Activated T-helper 2 cell treated with anti-CD3 and anti-CD28 coated beads, Interferon-gamma antibody, Interleukin-2, Interleukin-4, amounts not matched to agents 10 μg/mL and 5 μg/mL and 100 μg/mL, durations not matched to agents 14 hours and 24 hours and 36 hours (primary cell): ENCODE data around the gene RGS10. TPM values are rescaled to one million over a fixed set of nuclear protein-coding genes. Genes with fewer than 3 reads are reported as not detected.
"Not testable (repeated sequence)": the region's sequence is repeated elsewhere in the genome, so short reads cannot be mapped to it uniquely, and the experiment has no call there.

Experiments used
- DNase-seq: peaks from one replicate; pipeline ENCODE4 v3.0.0; 2021; ENCODE audit warnings: low spot score
- H3K27ac Mint-ChIP-seq: one replicate; pipeline ENCODE4 v1.8.0; 2021; ENCODE audit warnings: mixed read lengths
- H3K27me3 Mint-ChIP-seq: one replicate; pipeline ENCODE4 v1.8.0; 2021; ENCODE audit warnings: low read depth, mixed read lengths
- H3K36me3 Mint-ChIP-seq: one replicate; pipeline ENCODE4 v1.8.0; 2021; ENCODE audit warnings: low read depth, mixed read lengths
- H3K4me1 Mint-ChIP-seq: one replicate; pipeline ENCODE4 v1.8.0; 2021; ENCODE audit warnings: low read depth, mixed read lengths
- H3K4me3 Mint-ChIP-seq: one replicate; pipeline ENCODE4 v1.8.0; 2021; ENCODE audit warnings: low read depth, mild to moderate bottlenecking, moderate library complexity, mixed read lengths
- H3K9me3 Mint-ChIP-seq: one replicate; pipeline ENCODE4 v1.8.0; 2021; ENCODE audit warnings: mixed read lengths
- intact Hi-C: fragments of 100-400 bp; cut with micrococcal nuclease; formaldehyde crosslinking; loops from one replicate; pipeline ENCODE4 v1.15.1; 2023
- total RNA-seq: library from RNA; stranded (reverse); gene quantifications from 2 replicates; pipeline ENCODE4 v1.2.3, GENCODE V29; 2022

RGS10 gene, protein sequence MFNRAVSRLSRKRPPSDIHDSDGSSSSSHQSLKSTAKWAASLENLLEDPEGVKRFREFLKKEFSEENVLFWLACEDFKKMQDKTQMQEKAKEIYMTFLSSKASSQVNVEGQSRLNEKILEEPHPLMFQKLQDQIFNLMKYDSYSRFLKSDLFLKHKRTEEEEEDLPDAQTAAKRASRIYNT
- total RNA-seq, result 101 and 112 TPM in 2 replicates

DNA sequence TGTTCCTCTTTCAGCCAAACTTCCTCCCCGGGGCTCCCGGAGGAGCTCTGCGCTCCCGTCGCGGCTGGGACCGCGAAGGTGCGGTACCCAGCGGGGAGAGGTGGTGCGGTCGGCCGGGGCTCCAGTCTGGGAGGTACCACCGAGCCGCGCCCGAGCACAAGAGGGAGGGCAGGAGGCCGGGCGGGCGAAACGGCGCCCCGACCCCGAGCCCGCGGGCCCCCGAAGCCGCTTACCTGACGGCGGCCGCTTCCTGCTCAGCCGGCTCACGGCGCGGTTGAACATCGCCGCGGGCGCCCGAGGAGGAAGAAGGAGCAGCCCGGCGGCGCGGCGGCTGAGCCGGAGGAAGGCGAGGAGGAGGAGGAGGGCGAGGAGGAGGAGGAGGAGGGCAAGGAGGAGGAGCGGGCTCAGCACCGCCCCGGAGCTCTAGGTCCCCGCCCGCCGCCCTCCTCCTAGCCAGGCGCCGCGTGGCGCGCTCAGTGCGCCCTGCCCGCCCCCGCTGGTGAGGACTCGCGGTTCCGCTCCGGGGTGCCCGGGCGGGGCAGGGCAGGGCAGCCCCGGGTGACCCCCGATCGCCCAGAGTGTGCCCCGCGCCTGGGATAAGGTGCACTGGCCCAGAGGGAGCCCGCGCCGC lies at the start of gene RGS10:
TSS of gene RGS10 (minus strand) at position 363 of the 631 bp plus-strand sequence. CDS start at position 282, 81 bp downstream.
- peaks cover 46% of the 10 kb centered on the region for H3K4me1 Mint-ChIP-seq
- intact Hi-C loops, result loop anchor here (1.0 to 5.0 kb wide), 5 partner anchors 55 to 336 kb away; partner anchors contain the start of genes BAG3 and GRK5
- H3K4me3 Mint-ChIP-seq, result peak within 1 kb of the TSS; percentile 89
- H3K9me3 Mint-ChIP-seq, result no peaks in the 10 kb centered on the region
- DNase-seq, result peak; percentile 83
- peaks cover 23% of the 10 kb centered on the region for H3K36me3 Mint-ChIP-seq
- peak within 1 kb of the TSS; percentile 86 for H3K27ac Mint-ChIP-seq
- peaks cover 14% of the 10 kb centered on the region for H3K27me3 Mint-ChIP-seq

DNA sequence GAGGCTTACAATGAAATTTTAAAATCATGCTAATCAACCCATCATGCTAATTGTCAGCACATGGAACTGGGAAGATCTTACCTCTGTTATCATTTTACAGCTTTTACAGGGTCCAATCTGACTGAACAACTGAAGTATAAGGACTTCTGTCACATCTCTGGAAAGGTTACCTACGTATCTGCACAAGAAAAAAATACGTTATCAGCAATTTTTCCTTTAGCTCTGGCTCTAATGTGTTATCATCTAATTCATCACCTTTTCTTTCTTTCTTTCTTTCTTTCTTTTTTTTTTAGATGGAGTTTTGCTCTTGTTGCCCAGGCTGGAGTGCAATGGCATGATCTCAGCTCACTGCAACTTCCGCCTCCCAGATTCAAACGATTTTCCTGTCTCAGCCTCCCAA lies 45.6 kb upstream of the RGS10 start:
- intact Hi-C loops, result no loop called here

DNA sequence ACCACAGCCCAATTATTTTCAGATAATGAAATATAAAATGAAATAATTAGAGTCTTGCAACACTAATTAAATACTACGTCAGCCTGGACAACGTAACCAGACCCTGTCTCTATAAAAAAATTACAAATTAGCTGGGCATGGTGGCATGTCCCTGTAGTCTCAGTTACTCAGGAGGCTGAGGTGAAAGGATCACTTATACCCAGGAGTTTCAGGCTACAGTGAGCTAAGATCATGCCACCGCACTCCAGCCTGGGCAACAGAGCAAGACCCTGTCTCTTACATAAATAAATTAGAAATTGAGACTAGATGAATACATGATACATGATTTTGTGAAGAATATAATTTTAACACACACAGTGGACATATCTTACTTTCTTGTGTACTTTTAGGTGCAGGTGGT lies 35.8 kb upstream of the RGS10 start:
- H3K4me1 Mint-ChIP-seq, result peaks cover 25% of the 10 kb centered on the region
- intact Hi-C loops, result no loop called here
- no peaks in the 10 kb centered on the region for H3K9me3 Mint-ChIP-seq
- no peak for DNase-seq
- peaks cover 73% of the 10 kb centered on the region for H3K36me3 Mint-ChIP-seq
- H3K4me3 Mint-ChIP-seq, result no peak overlapping the region
- H3K27ac Mint-ChIP-seq, result no peak overlapping the region
- no peaks in the 10 kb centered on the region for H3K27me3 Mint-ChIP-seq

More for the DNA sequence above, 45.6 kb upstream of the RGS10 start:
- no peak overlapping the region for H3K4me3 Mint-ChIP-seq
- H3K4me1 Mint-ChIP-seq, result peaks cover 22% of the 10 kb centered on the region
- H3K27ac Mint-ChIP-seq, result no peak overlapping the region
- no peak for DNase-seq
- no peaks in the 10 kb centered on the region for H3K9me3 Mint-ChIP-seq
- no peaks in the 10 kb centered on the region for H3K27me3 Mint-ChIP-seq
- peaks cover 33% of the 10 kb centered on the region for H3K36me3 Mint-ChIP-seq

DNA sequence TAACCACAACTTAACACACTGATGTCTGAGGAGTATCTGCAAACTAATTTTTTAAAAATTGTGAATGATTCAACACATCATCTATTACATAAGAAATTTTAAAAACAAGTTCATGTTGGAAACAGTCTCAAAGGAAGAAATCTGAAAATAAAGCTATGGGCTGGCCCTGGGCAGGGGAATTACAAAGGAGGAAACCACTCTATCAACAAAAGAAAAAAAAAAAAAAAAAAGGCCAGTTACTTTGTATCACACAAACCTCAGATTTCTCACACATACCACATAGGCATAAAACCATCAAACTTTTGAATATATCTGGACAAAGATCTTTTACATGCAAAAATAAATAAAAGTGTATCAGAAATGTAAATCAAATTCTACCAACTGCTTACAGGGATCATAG lies 33.5 kb upstream of the RGS10 start:
- Mint-ChIP-seq H3K27ac (peak overlapping the region; percentile 44), H3K4me1 (peaks cover 16% of the 10 kb centered on the region), H3K4me3 (no peak overlapping the region), H3K9me3 (no peaks in the 10 kb centered on the region), H3K27me3 (no peaks in the 10 kb centered on the region), H3K36me3 (peaks cover 59% of the 10 kb centered on the region)
- intact Hi-C loops, result loop anchor here (2.0 kb wide), 1 partner anchor 19 kb away; no protein-coding TSS in a partner anchor
- DNase-seq, result no peak

DNA sequence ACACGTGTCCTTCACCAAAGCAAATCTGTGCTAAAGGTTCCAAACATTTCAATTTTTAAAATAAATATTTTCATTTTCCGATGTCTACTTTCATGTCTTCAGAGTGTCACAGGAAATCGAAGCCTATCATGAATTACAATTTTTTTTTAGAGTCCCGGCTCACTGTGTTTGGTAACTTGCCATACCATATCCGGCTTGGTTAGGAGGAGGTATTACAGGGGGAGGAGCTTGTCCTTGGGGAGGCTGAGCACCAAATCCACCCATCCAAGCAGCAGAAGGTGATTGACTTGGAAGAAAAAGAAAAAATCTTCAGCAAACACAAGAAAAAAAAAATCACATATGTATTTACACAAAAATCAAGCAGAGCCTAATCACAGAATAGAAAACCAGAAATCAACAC lies 33.0 kb upstream of the RGS10 start:
- Mint-ChIP-seq H3K4me3 (peak overlapping the region; percentile 0), H3K9me3 (no peaks in the 10 kb centered on the region), H3K36me3 (peaks cover 59% of the 10 kb centered on the region)

DNA sequence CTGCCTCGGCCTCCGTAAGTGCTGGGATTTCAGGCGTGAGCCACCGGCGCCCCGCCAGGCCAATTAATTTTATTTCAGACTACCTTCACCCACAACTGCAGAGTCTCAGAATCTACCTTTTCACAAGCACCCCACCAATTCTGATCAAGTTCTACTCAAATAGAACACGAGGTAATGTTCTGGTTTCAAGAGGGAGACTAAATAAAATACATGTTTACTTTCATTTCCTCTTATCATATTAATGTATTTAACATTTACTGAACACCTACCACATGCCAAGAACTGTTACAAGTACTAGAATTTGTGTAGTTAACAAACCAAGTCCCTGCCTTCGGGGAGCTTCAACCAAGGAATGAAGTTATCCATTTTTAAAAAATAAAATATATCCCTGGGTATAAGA lies 25.5 kb upstream of the RGS10 start:
- Mint-ChIP-seq H3K4me3 (no peak overlapping the region), H3K4me1 (no peaks in the 10 kb centered on the region), H3K27ac (no peak overlapping the region), H3K36me3 (peaks cover 4% of the 10 kb centered on the region), H3K27me3 (no peaks in the 10 kb centered on the region), H3K9me3 (no peaks in the 10 kb centered on the region)
- intact Hi-C loops, result no loop called here
- no peak for DNase-seq

More for the DNA sequence above, 33.0 kb upstream of the RGS10 start:
- DNase-seq, result peak; percentile 14
- Mint-ChIP-seq H3K27me3 (no peaks in the 10 kb centered on the region), H3K4me1 (peaks cover 16% of the 10 kb centered on the region), H3K27ac (peak overlapping the region; percentile 53)
- intact Hi-C loops, result no loop called here

DNA sequence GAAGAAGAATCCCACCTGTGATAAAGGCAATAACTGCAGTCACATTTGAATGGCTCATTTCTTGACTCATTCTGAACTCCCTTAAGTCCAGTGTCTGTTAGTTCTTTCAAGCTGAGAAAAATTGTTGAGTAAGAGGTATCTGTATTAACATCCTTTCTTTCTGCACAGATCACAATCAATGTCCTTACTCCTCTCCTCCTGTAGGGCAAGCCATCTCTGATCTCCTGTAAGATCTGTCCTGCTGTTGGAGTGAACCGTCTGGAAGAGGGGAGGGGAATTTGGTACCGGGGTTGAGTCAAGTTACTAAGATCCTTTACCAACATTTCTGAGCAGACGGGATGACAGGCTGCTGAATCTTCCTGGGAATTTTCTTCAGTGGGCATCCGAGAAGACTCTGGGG lies 19.6 kb upstream of the RGS10 start:
- H3K4me1 Mint-ChIP-seq, result no peaks in the 10 kb centered on the region
- no peaks in the 10 kb centered on the region for H3K9me3 Mint-ChIP-seq
- H3K27ac Mint-ChIP-seq, result no peak overlapping the region
- no peak overlapping the region for H3K4me3 Mint-ChIP-seq
- no peaks in the 10 kb centered on the region for H3K27me3 Mint-ChIP-seq
- no peaks in the 10 kb centered on the region for H3K36me3 Mint-ChIP-seq
- intact Hi-C loops, result no loop called here
- DNase-seq, result no peak

DNA sequence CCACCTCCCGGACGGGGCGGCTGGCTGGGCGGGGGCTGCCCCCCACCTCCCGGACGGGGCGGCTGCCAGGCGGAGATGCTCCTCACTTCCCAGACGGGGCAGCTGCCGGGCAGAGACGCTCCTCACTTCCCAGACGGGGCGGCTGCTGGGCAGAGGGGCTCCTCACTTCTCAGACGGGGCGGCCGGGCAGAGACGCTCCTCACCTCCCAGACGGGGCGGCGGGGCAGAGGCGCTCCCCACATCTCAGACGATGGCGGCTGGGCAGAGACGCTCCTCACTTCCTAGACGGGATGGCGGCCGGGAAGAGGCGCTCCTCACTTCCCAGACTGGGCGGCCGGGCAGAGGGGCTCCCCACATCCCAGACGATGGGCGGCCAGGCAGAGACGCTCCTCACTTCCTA lies 17.0 kb upstream of the RGS10 start:
- H3K9me3 Mint-ChIP-seq, H3K4me3 Mint-ChIP-seq, H3K36me3 Mint-ChIP-seq, intact Hi-C loops, DNase-seq, H3K27me3 Mint-ChIP-seq, H3K27ac Mint-ChIP-seq, H3K4me1 Mint-ChIP-seq: not testable (repeated sequence)

DNA sequence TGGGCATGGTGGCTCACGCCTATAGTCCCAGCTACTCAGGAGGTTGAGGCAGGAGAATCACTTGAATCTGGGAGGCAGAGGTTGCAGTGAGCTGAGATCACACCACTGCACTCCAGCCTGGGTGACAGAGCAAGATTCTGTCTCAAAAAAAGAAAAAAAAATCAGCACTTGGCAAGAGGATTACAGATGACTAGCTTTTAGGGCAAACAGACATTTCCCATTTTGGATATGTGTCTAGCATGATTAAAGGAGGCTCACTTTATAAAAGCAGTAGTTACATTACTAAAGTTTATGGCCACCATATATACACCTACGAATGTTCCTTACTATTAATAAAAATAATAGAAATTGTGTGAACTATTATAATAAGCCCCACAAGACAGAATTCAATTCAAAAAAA lies 13.6 kb upstream of the RGS10 start:
- H3K36me3 Mint-ChIP-seq, H3K4me3 Mint-ChIP-seq, DNase-seq, H3K9me3 Mint-ChIP-seq, H3K4me1 Mint-ChIP-seq, H3K27me3 Mint-ChIP-seq, intact Hi-C loops, H3K27ac Mint-ChIP-seq: not testable (repeated sequence)

DNA sequence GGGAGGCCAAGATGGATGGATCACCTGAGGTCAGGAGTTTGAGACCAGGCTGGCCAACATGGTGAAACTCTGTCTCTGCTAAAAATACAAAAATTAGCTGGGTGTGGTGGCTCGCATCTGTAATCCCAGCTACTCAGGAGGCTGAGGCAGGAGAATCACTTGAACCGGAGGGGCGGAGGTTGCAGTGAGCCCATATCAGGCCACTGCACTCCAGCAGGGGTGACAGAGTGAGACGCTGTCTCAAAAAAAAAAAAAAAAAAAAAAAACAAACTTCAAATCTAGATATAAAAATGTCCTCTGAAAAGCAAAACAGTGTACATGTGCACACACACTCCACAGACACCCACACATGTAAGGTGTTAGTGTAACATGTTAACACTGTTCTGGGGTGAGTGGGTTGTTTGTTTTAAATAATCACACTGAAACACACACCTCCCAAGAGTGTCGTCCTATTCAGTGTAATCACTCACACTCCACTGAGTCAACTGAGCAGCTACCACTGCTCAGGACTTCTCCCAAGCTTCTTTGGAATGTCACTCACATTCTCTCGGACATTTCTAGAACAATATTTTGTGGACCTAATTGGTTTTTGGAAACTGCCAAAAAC lies 12.8 kb upstream of the RGS10 start:
- Mint-ChIP-seq H3K27ac (no peak overlapping the region), H3K4me3 (no peak overlapping the region), H3K9me3 (no peaks in the 10 kb centered on the region), H3K4me1 (no peaks in the 10 kb centered on the region), H3K36me3 (no peaks in the 10 kb centered on the region), H3K27me3 (peaks cover 10% of the 10 kb centered on the region)
- no peak for DNase-seq
- intact Hi-C loops, result no loop called here

DNA sequence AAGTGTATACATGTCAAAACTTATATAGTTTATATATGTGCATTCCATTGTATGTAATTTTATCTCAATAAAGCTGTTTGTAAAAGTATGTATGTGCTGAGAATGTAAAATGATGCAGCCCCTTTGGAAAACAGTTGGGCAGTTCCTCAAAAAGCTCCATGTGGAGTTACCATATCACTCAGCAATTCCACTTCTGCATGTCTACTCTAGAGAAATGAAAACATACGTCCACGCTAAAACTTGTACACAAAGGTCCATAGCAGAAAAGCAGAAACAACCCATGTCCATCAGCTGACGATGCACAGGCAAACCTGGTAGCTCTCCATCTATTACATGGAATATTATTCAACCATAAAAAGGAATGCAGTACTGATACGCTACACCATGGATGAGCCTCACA lies 8.3 kb upstream of the RGS10 start:
- Mint-ChIP-seq H3K4me1 (no peaks in the 10 kb centered on the region), H3K27me3 (peaks cover 39% of the 10 kb centered on the region), H3K36me3 (no peaks in the 10 kb centered on the region), H3K27ac (no peak overlapping the region), H3K4me3 (no peak overlapping the region), H3K9me3 (no peaks in the 10 kb centered on the region)
- DNase-seq, result no peak
- intact Hi-C loops, result no loop called here

DNA sequence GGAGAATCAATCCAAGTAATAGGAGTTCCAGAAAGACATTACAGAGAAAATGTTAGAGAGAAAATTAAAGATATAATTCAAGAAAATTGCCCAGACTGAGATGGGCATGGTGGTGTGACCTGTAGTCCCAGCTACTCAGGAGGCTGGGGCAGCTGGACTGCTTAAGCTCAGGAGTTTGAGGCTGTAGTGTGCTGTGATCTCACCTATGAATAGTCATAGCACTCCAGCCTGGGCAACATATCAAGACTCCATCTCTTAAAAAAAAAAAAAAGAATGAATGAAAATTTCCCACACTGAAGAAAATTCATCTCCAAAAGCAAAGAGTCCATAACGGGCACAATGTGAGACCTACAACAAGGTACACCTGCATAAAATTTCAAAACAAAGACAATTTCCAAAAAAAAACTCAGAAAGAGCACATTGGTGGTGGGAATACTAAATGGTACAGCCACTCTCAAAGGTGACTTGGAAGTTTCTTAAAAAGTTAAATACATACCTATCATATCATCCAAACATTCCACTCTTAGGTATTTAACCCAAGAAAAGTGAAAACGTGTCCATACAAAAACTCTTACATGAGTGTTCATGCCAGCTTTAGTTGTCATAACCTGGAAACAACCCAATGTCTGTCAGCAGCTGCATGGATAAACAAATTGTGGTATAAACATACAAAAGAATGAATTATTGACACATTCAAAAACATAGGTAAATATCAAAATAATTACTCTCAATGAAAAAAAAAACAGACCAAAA lies 6.9 kb upstream of the RGS10 start:
- Mint-ChIP-seq H3K4me1 (no peaks in the 10 kb centered on the region), H3K27ac (no peak overlapping the region), H3K27me3 (peaks cover 43% of the 10 kb centered on the region), H3K9me3 (no peaks in the 10 kb centered on the region), H3K4me3 (no peak overlapping the region), H3K36me3 (no peaks in the 10 kb centered on the region)
- DNase-seq, result no peak
- intact Hi-C loops, result no loop called here

DNA sequence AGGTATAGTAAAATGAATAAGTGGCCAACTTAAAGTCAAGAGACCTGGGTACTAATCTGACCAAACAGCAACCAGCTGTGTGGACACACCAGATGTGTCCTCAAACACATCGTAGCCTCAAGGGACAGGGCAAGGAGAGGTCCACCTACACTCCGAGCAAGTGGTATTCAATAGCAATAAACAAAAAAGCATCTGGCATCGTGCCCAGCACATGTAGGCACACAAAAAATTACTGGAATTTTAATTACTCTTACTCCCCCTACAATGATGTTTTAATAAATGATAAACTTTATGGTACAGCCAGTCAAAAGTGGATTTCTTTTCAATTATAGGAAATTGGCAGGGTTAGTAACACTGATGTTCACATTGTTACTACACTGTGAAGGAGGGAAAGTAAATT lies 3.5 kb upstream of the RGS10 start:
- Mint-ChIP-seq H3K4me1 (peaks cover 12% of the 10 kb centered on the region), H3K36me3 (peaks cover 7% of the 10 kb centered on the region), H3K27ac (no peak overlapping the region), H3K4me3 (no peak overlapping the region), H3K27me3 (peaks cover 36% of the 10 kb centered on the region), H3K9me3 (no peaks in the 10 kb centered on the region)
- intact Hi-C loops, result no loop called here
- no peak for DNase-seq
